ENCODE measurements around the gene MCUR1.
"Not testable (repeated sequence)": the region's sequence is repeated elsewhere in the genome, so short reads cannot be mapped to it uniquely, and the experiment has no call there.

DNA sequence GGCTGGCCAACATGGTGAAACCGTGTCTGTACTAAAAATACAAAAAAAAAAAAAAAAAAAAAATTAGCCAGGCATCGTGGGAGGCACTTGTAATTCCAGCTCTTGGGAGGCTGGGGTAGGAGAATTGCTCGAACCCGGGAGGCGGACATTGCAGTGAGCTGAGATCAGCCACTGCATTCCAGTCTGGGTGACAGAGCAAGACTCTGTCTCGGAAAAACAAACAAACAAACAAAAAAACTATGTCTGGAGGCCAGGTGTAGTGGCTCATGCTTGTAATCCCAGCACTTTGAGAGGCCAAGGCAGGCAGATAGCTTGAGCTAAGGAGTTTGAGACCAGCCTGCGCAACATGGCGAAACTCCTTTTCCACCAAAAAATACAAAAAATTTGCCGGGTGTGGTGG is 38.9 kb downstream of the MCUR1 start:
- not testable (repeated sequence) for TF ChIP-seq POLR2A (IDR thresholded peaks at IDR 0.05; ENCODE audit: low read length); GATA1 (IDR thresholded peaks at IDR 0.05; ENCODE audit: low read depth, low read length)
